Body of pancreas (tissue), 4 donors: ENCODE results near the gene MCM3. TPM values are rescaled to one million over a fixed set of nuclear protein-coding genes. Genes with fewer than 3 reads are reported as not detected.

Experiments
- ATAC-seq: fragments of 150-250 bp; one replicate; pipeline ENCODE4 v1.9.1; 2016
- DNase-seq, 4 donors: peaks; one replicate each; pipeline ENCODE4 v3.0.0-alpha.2; 2019
- H3K27ac ChIP-seq, 4 donors: fragments of 200-600 bp; sonication (generic); 1 replicate in 3 of 4; 2 replicates in 1 of 4; pipeline versions ENCODE4 v1.5.1 to v1.6.1; 2016 to 2019; ENCODE audit warnings: mild to moderate bottlenecking in 1 of 4, mixed read lengths in 1 of 4, moderate library complexity in 1 of 4
- H3K27me3 ChIP-seq, 2 donors: fragments of 200-600 bp; sonication (generic); one replicate each; pipeline ENCODE4 v1.6.0; 2016; ENCODE audit warnings: mild to moderate bottlenecking in 1 of 2
- H3K36me3 ChIP-seq, 2 donors: fragments of 200-600 bp; sonication (generic); replicated peaks in 1 of 2; 2 replicates each; pipeline ENCODE4 v1.5.1; 2016; ENCODE audit warnings: low read depth in 2 of 2; ENCODE audit not compliant: insufficient read depth in 1 of 2
- H3K4me1 ChIP-seq: fragments of 200-600 bp; sonication (generic); one replicate; pipeline ENCODE4 v1.6.0; 2016
- H3K4me3 ChIP-seq, 2 donors: fragments of 200-600 bp; sonication (generic); 1 replicate in 1 of 2; 2 replicates in 1 of 2; pipeline ENCODE4 v1.5.1; 2016 to 2019
- H3K9me3 ChIP-seq, 3 donors: fragments of 200-600 bp; sonication (generic); 1 replicate in 2 of 3; 2 replicates in 1 of 3; pipeline ENCODE4 v1.5.1; 2016
- POLR2A ChIP-seq, 3 donors: fragments of 450-650 bp; IDR thresholded peaks; one replicate each; pipeline ENCODE4 v1.6.1; 2016; ENCODE audit warnings: antibody characterized with exemption in 3 of 3, mild to moderate bottlenecking in 2 of 3
- WGBS, 2 donors: methylation state at CpG; one replicate each; pipeline ENCODE4 v1.1.5; 2017; 5-methylcytosine and 5-hydroxymethylcytosine counted together
- intact Hi-C: fragments of 100-400 bp; cut with DNase I; formaldehyde crosslinking; loops from one replicate; pipeline ENCODE4 v1.15.1; 2023
- total RNA-seq, 2 donors: library from RNA; depleted of rRNA; stranded (reverse); fragments of >200 nt; gene quantifications; one replicate each; pipeline ENCODE4 v1.1.0, GENCODE V29; 2016
- TF ChIP-seq, protein P1 (sequence below), 7 experiments: fragments of 450-650 bp in 4 of 7; fragments of 200-600 bp in 3 of 7; sonication (generic) in 3 of 7; IDR thresholded peaks; one replicate each; pipeline ENCODE4 v1.5.1; 2016 to 2019; ENCODE audit warnings: antibody characterized with exemption in 7 of 7

The MCM3 gene
- total RNA-seq, 2 donors from 2014 or later, result 15.6 to 21.4 TPM

DNA sequence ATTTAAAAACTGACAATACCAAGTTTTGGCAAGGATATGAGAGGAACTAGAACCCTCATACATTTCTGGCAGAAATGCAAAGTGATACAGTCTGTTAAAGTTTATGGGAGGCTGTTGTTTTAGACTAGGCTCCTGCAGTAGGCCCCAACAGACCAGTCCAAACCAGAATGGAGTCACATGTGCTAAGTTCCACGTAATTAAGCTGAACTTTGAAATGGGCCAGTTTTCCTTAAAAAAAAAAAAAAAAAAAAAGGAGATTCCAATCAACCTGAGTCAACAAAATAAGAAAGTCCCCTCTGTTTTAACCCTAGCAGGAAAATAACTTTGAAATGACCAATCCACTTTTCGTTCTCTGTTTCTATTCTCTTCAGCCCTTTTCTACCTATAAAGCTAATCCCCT is 66.8 kb downstream of the MCM3 start:
- H3K27me3 ChIP-seq, result no peaks in the 10 kb centered on the region
- H3K27ac ChIP-seq, result no peak overlapping the region
- no peak for TF ChIP-seq POLR2A (IDR thresholded peaks at IDR 0.05)
- TF ChIP-seq, protein P1, sequence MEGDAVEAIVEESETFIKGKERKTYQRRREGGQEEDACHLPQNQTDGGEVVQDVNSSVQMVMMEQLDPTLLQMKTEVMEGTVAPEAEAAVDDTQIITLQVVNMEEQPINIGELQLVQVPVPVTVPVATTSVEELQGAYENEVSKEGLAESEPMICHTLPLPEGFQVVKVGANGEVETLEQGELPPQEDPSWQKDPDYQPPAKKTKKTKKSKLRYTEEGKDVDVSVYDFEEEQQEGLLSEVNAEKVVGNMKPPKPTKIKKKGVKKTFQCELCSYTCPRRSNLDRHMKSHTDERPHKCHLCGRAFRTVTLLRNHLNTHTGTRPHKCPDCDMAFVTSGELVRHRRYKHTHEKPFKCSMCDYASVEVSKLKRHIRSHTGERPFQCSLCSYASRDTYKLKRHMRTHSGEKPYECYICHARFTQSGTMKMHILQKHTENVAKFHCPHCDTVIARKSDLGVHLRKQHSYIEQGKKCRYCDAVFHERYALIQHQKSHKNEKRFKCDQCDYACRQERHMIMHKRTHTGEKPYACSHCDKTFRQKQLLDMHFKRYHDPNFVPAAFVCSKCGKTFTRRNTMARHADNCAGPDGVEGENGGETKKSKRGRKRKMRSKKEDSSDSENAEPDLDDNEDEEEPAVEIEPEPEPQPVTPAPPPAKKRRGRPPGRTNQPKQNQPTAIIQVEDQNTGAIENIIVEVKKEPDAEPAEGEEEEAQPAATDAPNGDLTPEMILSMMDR (IDR thresholded peaks at IDR 0.05), result no peak
- DNase-seq (no peak), ATAC-seq (no peak)
- no peak overlapping the region for H3K4me3 ChIP-seq
- no peaks in the 10 kb centered on the region for H3K36me3 ChIP-seq
- H3K9me3 ChIP-seq, result no peaks in the 10 kb centered on the region
- H3K4me1 ChIP-seq, result no peaks in the 10 kb centered on the region
- WGBS, 2 donors, result 63 to 70% methylated on average over 2 of the region's 2 CpGs
- intact Hi-C loops, result no loop called here

DNA sequence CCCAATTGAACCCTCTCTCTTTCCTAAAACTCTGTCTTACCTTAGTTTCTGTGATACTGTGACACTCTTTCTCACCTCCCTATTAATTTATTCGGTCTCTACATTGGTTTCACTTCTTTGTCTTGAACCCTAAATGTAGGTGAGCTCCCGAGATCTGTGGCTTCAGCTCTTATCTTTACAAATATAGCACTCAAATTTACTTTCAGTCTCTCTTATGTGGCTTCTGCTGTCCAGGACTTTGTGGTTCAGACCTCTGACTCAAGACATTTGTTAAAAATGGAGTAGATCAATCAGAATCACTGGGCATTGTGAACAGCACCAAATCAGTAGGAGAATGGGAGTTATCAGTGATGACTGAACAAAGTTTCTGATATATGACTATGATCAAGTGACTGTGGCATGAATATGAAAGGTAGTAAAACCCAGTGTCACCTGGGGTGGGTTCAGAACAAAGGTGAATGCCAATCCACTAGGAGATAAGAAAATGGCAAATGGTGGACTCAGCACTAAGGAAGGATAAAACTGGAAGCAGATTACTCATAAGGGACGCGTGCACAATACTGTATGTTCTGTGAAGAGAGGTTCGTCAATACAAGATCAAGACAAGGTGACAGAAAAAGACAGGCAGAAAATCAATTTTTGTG is 67.5 kb downstream of the MCM3 start:
- Histone ChIP-seq H3K4me3 (no peak overlapping the region), H3K36me3 (no peaks in the 10 kb centered on the region), H3K27ac (no peak overlapping the region), H3K4me1 (no peaks in the 10 kb centered on the region), H3K9me3 (no peaks in the 10 kb centered on the region), H3K27me3 (no peaks in the 10 kb centered on the region)
- DNase-seq, result no peak
- 71 to 74% methylated on average over 5 of the region's 5 CpGs for WGBS, 2 donors
- TF ChIP-seq POLR2A (IDR thresholded peaks at IDR 0.05), result no peak
- TF ChIP-seq, protein P1 (IDR thresholded peaks at IDR 0.05), result no peak
- ATAC-seq, result no peak
- intact Hi-C loops, result no loop called here

DNA sequence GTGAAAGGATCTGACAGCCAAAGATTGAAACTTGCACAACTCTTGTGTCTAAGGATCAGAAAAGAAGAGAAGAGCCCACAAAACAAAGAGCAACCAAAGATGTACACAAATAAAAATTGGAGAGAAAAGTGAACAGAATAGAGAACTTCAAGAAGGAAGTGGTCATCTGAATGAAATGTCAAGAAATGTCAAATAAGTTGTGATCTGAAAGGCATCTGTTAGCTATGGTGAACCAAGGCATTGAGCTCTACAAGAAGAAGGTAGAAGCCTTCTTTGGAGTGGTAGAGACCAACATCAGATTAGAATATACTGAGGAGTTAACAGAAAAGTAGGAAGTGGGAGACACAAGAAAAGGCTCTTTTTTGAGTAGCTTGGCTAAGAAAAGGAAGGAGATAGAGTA is 68.8 kb downstream of the MCM3 start:
- DNase-seq (no peak), ATAC-seq (no peak)
- H3K36me3 ChIP-seq, result no peaks in the 10 kb centered on the region
- intact Hi-C loops, result no loop called here
- H3K27ac ChIP-seq, result no peak overlapping the region
- H3K4me3 ChIP-seq, result no peak overlapping the region
- no peaks in the 10 kb centered on the region for H3K4me1 ChIP-seq
- H3K27me3 ChIP-seq, result no peaks in the 10 kb centered on the region
- no peaks in the 10 kb centered on the region for H3K9me3 ChIP-seq
- no peak for TF ChIP-seq POLR2A (IDR thresholded peaks at IDR 0.05)
- TF ChIP-seq, protein P1 (IDR thresholded peaks at IDR 0.05), result no peak

Other genes starting within 250 kb of the MCM3 start
- 10 to 100 TPM; 33.3 to 53.4 TPM for gene PKHD1, start 197.1 kb downstream of the MCM3 start, total RNA-seq
- gene IL17A, start 98.4 kb downstream of the MCM3 start, total RNA-seq, result not detected
- gene IL17F, start 40.2 kb downstream of the MCM3 start, total RNA-seq, result not detected
- gene PAQR8, start 77.4 kb upstream of the MCM3 start, total RNA-seq, result 1 to 10 TPM; 4.0 to 4.9 TPM
- gene EFHC1, start 135.6 kb upstream of the MCM3 start, total RNA-seq, result 10 to 100 TPM; 11.5 to 17.4 TPM